LNCAP (cell line): ENCODE results near the gene PLOD3.

Experiments used
- CTCF ChIP-seq: fragments of 450-650 bp; IDR thresholded peaks from 2 replicates; pipeline ENCODE4 v1.5.1; 2017; ENCODE audit warnings: mild to moderate bottlenecking

PLOD3 gene

GRCh38 chr7:101160910-101161309 lies 56.5 kb downstream of the PLOD3 start:
- TF ChIP-seq CTCF, result no peak

GRCh38 chr7:101159696-101160674 lies 57.4 kb downstream of the PLOD3 start:
- TF ChIP-seq CTCF, result no peak

- TF ChIP-seq CTCF, result no peak
These were observed 60.4 kb downstream of the PLOD3 start for GRCh38 chr7:101156866-101157589.

- TF ChIP-seq CTCF, result no peak
These were observed 61.1 kb downstream of the PLOD3 start for GRCh38 chr7:101156277-101156676.
